HEK293 (cell line): Measurements from ENCODE around the gene NUB1.

Experiments
- BCL6B ChIP-seq: fragments of 450-650 bp; formaldehyde crosslinking; IDR thresholded peaks from 2 replicates; pipeline ENCODE4 v1.5.1; 2017; ENCODE audit warnings: missing biosample characterization, missing genetic modification characterization
- CTCF ChIP-seq: fragments of 450-650 bp; formaldehyde crosslinking; IDR thresholded peaks from 2 replicates; pipeline ENCODE4 v1.5.1; 2016; ENCODE audit warnings: missing biosample characterization, missing genetic modification characterization
- KLF10 ChIP-seq: fragments of 450-650 bp; IDR thresholded peaks from 2 replicates; pipeline ENCODE4 v1.5.1; 2018; ENCODE audit warnings: missing biosample characterization, mild to moderate bottlenecking, missing genetic modification characterization
- PATZ1 ChIP-seq: fragments of 450-650 bp; formaldehyde crosslinking; IDR thresholded peaks from 2 replicates; pipeline ENCODE4 v1.5.1; 2016; ENCODE audit warnings: missing biosample characterization, missing genetic modification characterization
- SETDB1 ChIP-seq: IDR thresholded peaks from one replicate; pipeline ENCODE4 v1.6.1; 2017; ENCODE audit warnings: mild to moderate bottlenecking, low read length, moderate library complexity, mixed read lengths; ENCODE audit not compliant: insufficient read length
- SP7 ChIP-seq: fragments of 450-650 bp; formaldehyde crosslinking; IDR thresholded peaks from 2 replicates; pipeline ENCODE4 v1.5.1; 2016; ENCODE audit warnings: missing biosample characterization, missing genetic modification characterization
- TRIM28 ChIP-seq: IDR thresholded peaks from 2 replicates; pipeline ENCODE4 v1.6.1; 2011; ENCODE audit warnings: low read length, control low read depth, borderline replicate concordance
- ZBTB26 ChIP-seq: fragments of 450-650 bp; formaldehyde crosslinking; optimal IDR thresholded peaks from 2 replicates; pipeline ENCODE3; 2016; ENCODE audit warnings: missing biosample characterization, mild to moderate bottlenecking, missing genetic modification characterization
- ZEB2 ChIP-seq: fragments of 450-650 bp; formaldehyde crosslinking; IDR thresholded peaks from 2 replicates; pipeline ENCODE4 v1.5.1; 2016; ENCODE audit warnings: missing biosample characterization, missing genetic modification characterization
- ZNF10 ChIP-seq: fragments of 450-650 bp; formaldehyde crosslinking; IDR thresholded peaks from 2 replicates; pipeline ENCODE4 v1.5.1; 2017; ENCODE audit warnings: missing biosample characterization, missing genetic modification characterization
- ZNF112 ChIP-seq: fragments of 450-650 bp; formaldehyde crosslinking; IDR thresholded peaks from 2 replicates; pipeline ENCODE4 v1.5.0; 2017; ENCODE audit warnings: missing biosample characterization, missing genetic modification characterization
- ZNF121 ChIP-seq: fragments of 450-650 bp; formaldehyde crosslinking; IDR thresholded peaks from 2 replicates; pipeline ENCODE4 v1.5.1; 2016; ENCODE audit warnings: missing biosample characterization, missing genetic modification characterization
- ZNF311 ChIP-seq: fragments of 450-650 bp; formaldehyde crosslinking; IDR thresholded peaks from 2 replicates; pipeline ENCODE4 v1.5.1; 2017; ENCODE audit warnings: missing biosample characterization, missing genetic modification characterization, borderline replicate concordance
- ZNF366 ChIP-seq: fragments of 450-650 bp; formaldehyde crosslinking; conservative IDR thresholded peaks from 2 replicates; pipeline ENCODE4 v1.5.1; 2016; ENCODE audit warnings: missing biosample characterization, missing genetic modification characterization
- ZNF404 ChIP-seq: fragments of 450-650 bp; formaldehyde crosslinking; IDR thresholded peaks from 2 replicates; pipeline ENCODE4 v1.5.1; 2017; ENCODE audit warnings: missing biosample characterization, missing genetic modification characterization
- ZNF416 ChIP-seq: fragments of 450-650 bp; formaldehyde crosslinking; IDR thresholded peaks from 2 replicates; pipeline ENCODE4 v1.5.1; 2016; ENCODE audit warnings: missing biosample characterization, missing genetic modification characterization
- ZNF449 ChIP-seq: fragments of 450-650 bp; formaldehyde crosslinking; IDR thresholded peaks from 2 replicates; pipeline ENCODE4 v1.5.1; 2017; ENCODE audit warnings: missing biosample characterization, mild to moderate bottlenecking, missing genetic modification characterization, moderate library complexity
- ZNF473 ChIP-seq: fragments of 450-650 bp; formaldehyde crosslinking; IDR thresholded peaks from 2 replicates; pipeline ENCODE4 v1.5.1; 2017; ENCODE audit warnings: missing biosample characterization, missing genetic modification characterization
- ZNF514 ChIP-seq: fragments of 450-650 bp; formaldehyde crosslinking; IDR thresholded peaks from 2 replicates; pipeline ENCODE4 v1.5.1; 2016; ENCODE audit warnings: missing biosample characterization, missing genetic modification characterization
- ZNF555 ChIP-seq: fragments of 450-650 bp; formaldehyde crosslinking; conservative IDR thresholded peaks from 2 replicates; pipeline ENCODE4 v1.5.1; 2017; ENCODE audit warnings: missing biosample characterization, mild to moderate bottlenecking, missing genetic modification characterization, inconsistent platforms
- ZNF560 ChIP-seq: fragments of 450-650 bp; formaldehyde crosslinking; IDR thresholded peaks from 2 replicates; pipeline ENCODE4 v1.5.1; 2017; ENCODE audit warnings: missing biosample characterization, missing genetic modification characterization, borderline replicate concordance
- ZNF624 ChIP-seq: fragments of 450-650 bp; formaldehyde crosslinking; IDR thresholded peaks from 2 replicates; pipeline ENCODE4 v1.5.1; 2017; ENCODE audit warnings: missing biosample characterization, missing genetic modification characterization
- ZNF645 ChIP-seq: fragments of 450-650 bp; formaldehyde crosslinking; IDR thresholded peaks from 2 replicates; pipeline ENCODE4; 2016; ENCODE audit warnings: missing biosample characterization, missing genetic modification characterization
- ZNF660 ChIP-seq: fragments of 450-650 bp; IDR thresholded peaks from 2 replicates; pipeline ENCODE4 v1.5.1; 2018; ENCODE audit warnings: missing biosample characterization, mild to moderate bottlenecking, missing genetic modification characterization
- ZNF692 ChIP-seq: fragments of 450-650 bp; formaldehyde crosslinking; IDR thresholded peaks from 2 replicates; pipeline ENCODE4 v1.5.1; 2016; ENCODE audit warnings: missing biosample characterization, missing genetic modification characterization
- ZNF791 ChIP-seq: fragments of 450-650 bp; formaldehyde crosslinking; IDR thresholded peaks from 2 replicates; pipeline ENCODE4 v1.5.1; 2016; ENCODE audit warnings: missing biosample characterization, missing genetic modification characterization
- ZSCAN30 ChIP-seq: fragments of 450-650 bp; IDR thresholded peaks from 2 replicates; pipeline ENCODE4 v1.5.1; 2018; ENCODE audit warnings: missing biosample characterization, mild to moderate bottlenecking, missing genetic modification characterization, moderate library complexity
- ZSCAN4 ChIP-seq: fragments of 450-650 bp; formaldehyde crosslinking; IDR thresholded peaks from 2 replicates; pipeline ENCODE4 v1.5.1; 2017; ENCODE audit warnings: missing biosample characterization, missing genetic modification characterization

The NUB1 gene

GRCh38 chr7:151368136-151368571, 26.5 kb downstream of the NUB1 start (continued):
- TF ChIP-seq BCL6B (tag by site-specific recombination): no peak
- no peak for TF ChIP-seq ZNF404
- TF ChIP-seq ZNF112: no peak
- no peak for TF ChIP-seq ZNF645 (tag by site-specific recombination)
- no peak for TF ChIP-seq ZNF311 (tag by site-specific recombination)
- TF ChIP-seq ZNF514: no peak
- TF ChIP-seq ZBTB26 (tag by site-specific recombination): no peak
- TF ChIP-seq SP7 (tag by site-specific recombination): peak; percentile 44; the same call in 1 of the 2 replicates
- TF ChIP-seq ZNF449 (tag by site-specific recombination): no peak
- no peak for TF ChIP-seq ZNF560
- no peak for TF ChIP-seq ZEB2 (tag by site-specific recombination)
- no peak for TF ChIP-seq KLF10
- TF ChIP-seq SETDB1: no peak
- TF ChIP-seq ZSCAN4 (tag by site-specific recombination): no peak
- peak; percentile 85 for TF ChIP-seq CTCF
- TF ChIP-seq TRIM28: peak; percentile 72; the same call in 1 of the 2 replicates
- no peak for TF ChIP-seq PATZ1 (tag by site-specific recombination)
- TF ChIP-seq ZNF473 (tag by site-specific recombination): no peak
- TF ChIP-seq ZNF660 (tag by site-specific recombination): peak; percentile 87
- TF ChIP-seq ZNF366: no peak
- no peak for TF ChIP-seq ZNF416
- no peak for TF ChIP-seq ZNF791 (tag by site-specific recombination)
- peak; percentile 85 for TF ChIP-seq ZNF10 (tag by site-specific recombination)
- no peak for TF ChIP-seq ZNF121
- TF ChIP-seq ZNF692: no peak
- no peak for TF ChIP-seq ZNF555
- TF ChIP-seq ZSCAN30 (tag by site-specific recombination): peak; percentile 81
- TF ChIP-seq ZNF624 (tag by site-specific recombination): no peak
